GM12872 (cell line): Measurements from ENCODE around the gene DGKA.

Experiments
- CTCF ChIP-seq: IDR thresholded peaks from 3 replicates; pipeline ENCODE4 v1.5.1; 2011; ENCODE audit warnings: low read depth, mild to moderate bottlenecking, low read length, moderate library complexity; ENCODE audit not compliant: insufficient read depth

The DGKA gene

GRCh38 chr12:55972456-55972855 is 41.5 kb downstream of the DGKA start:
- no peak for TF ChIP-seq CTCF

GRCh38 chr12:55972911-55973598 is 42.1 kb downstream of the DGKA start:
- no peak for TF ChIP-seq CTCF

GRCh38 chr12:55973599-55974307 is 42.8 kb downstream of the DGKA start, which contains the start of gene RAB5B:
TSS of gene RAB5B (plus strand) at chr12:55974078. CDS start at chr12:55986961, 12,883 bp downstream.
- no peak for TF ChIP-seq CTCF

GRCh38 chr12:55974308-55974730 is 43.4 kb downstream of the DGKA start:
- TF ChIP-seq CTCF, result no peak

- TF ChIP-seq CTCF, result no peak
Observed at GRCh38 chr12:55978393-55978792, 47.4 kb downstream of the DGKA start.

- no peak for TF ChIP-seq CTCF
Observed at GRCh38 chr12:55979069-55979468, 48.1 kb downstream of the DGKA start.

GRCh38 chr12:55982319-55982936 is 51.5 kb downstream of the DGKA start:
- no peak for TF ChIP-seq CTCF
